Neural cell (in vitro differentiated cells): Measurements from ENCODE around the gene PRR12.

Experiments
- CTCF ChIP-seq: fragments of 450-650 bp; IDR thresholded peaks from 2 replicates; pipeline ENCODE4 v1.5.1; 2014; ENCODE audit warnings: antibody characterized with exemption, mild to moderate bottlenecking, moderate library complexity; ENCODE audit not compliant: poor library complexity, severe bottlenecking
- EP300 ChIP-seq: fragments of 450-650 bp; conservative IDR thresholded peaks from 2 replicates; pipeline ENCODE4 v1.6.1; 2014; ENCODE audit warnings: antibody characterized with exemption, mild to moderate bottlenecking, moderate library complexity; ENCODE audit not compliant: poor library complexity, severe bottlenecking
- EZH2 ChIP-seq: fragments of 200-600, 300-800 bp; shearing (Covaris generic), sonication (generic); IDR thresholded peaks from 2 replicates; pipeline ENCODE4 v1.6.1; 2014; ENCODE audit warnings: antibody characterized with exemption, low read length, borderline replicate concordance, mild to moderate bottlenecking; ENCODE audit not compliant: insufficient read depth, poor library complexity, severe bottlenecking
- POLR2AphosphoS5 ChIP-seq: IDR thresholded peaks from 2 replicates; pipeline ENCODE4 v1.6.1; 2012
- RAD21 ChIP-seq: fragments of 450-650 bp; conservative IDR thresholded peaks from 2 replicates; pipeline ENCODE4 v1.6.1; 2014; ENCODE audit warnings: antibody characterized with exemption, mild to moderate bottlenecking, moderate library complexity
- REST ChIP-seq: IDR thresholded peaks from 2 replicates; pipeline ENCODE4 v1.6.1; 2012; ENCODE audit warnings: borderline replicate concordance
- SMC3 ChIP-seq: fragments of 450-650 bp; conservative IDR thresholded peaks from 2 replicates; pipeline ENCODE4 v1.6.1; 2014; ENCODE audit warnings: antibody characterized with exemption, mild to moderate bottlenecking, moderate library complexity; ENCODE audit not compliant: poor library complexity
- TAF1 ChIP-seq: IDR thresholded peaks from 2 replicates; pipeline ENCODE4 v1.6.1; 2012; ENCODE audit warnings: low read depth

GRCh38 chr19:49641688-49642491, 50.9 kb downstream of the PRR12 start, which contains the start of gene SCAF1:
- TF ChIP-seq EZH2 (no peak), CTCF (no peak), TAF1 (no peak), EP300 (peak; percentile 68), POLR2AphosphoS5 (peak; percentile 75), REST (no peak), RAD21 (no peak), SMC3 (no peak)
